Stimulated activated CD4-positive, alpha-beta T cell treated with anti-CD3 and anti-CD28 coated beads, TNF-alpha, amount 100 ng/mL, for 1 hour (primary cell): ENCODE measurements around the gene BBS2.

Experiments
- DNase-seq, 3 donors: peaks; one replicate each; pipeline ENCODE4 v3.0.0-alpha.2; 2020; ENCODE audit warnings: low read depth in 3 of 3, low spot score in 1 of 3

BBS2 gene

DNA sequence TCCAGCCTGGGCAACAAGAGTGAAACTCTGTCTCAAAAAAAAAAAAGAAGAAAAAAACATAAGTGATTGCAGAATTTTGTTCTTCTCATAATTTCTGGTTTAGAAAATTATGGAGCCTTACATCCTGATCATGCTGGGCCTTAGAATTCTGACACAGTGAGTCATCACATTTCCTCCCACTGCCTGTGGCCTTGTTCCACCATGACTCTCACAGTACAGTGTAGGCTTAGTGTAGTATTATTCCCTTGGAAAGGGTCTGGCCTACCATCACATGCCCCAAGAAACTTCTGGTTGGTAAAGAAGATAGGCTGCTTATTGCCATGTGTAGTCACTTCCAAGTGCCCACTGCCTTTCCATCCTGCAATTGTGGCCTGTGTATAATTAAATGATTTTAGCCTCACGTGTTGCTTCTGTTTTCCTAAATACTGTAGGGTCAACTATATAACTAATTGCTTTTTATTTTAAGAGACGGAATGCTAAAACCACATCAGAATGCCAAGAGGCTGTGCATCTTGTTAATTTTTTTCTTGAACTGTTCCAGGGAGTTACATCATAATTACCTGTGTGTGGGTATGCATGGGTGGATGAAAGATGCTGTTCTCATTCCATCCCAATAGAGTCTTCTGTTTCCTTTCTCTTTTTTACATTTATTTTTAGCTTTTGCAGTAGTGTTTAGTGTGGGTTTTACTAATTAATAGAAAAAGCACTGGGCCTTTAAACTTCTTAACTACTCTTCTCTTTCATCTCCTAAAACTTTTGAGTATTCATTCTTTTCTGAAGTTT, 42.5 kb downstream of the BBS2 start:
- DNase-seq: no peak

DNA sequence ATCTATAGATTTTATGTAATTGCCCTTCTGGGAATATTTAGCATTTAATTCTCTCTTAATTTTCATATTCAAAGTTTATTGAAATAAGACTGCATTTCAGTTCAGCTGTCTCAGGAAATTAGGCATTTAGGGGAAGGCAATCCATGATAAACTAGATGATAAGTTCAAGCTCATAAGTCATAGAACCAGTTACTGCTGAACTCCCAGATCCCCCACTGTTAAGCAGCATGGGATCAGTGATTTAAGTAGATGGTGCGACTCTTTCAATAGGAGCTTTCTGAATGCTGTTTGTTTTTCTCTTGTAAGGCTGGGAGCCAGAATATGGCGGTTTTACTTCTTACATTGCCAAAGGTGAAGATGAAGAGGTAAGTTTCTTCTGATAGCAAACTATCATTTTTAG, 44.6 kb downstream of the BBS2 start:
- no peak for DNase-seq

DNA sequence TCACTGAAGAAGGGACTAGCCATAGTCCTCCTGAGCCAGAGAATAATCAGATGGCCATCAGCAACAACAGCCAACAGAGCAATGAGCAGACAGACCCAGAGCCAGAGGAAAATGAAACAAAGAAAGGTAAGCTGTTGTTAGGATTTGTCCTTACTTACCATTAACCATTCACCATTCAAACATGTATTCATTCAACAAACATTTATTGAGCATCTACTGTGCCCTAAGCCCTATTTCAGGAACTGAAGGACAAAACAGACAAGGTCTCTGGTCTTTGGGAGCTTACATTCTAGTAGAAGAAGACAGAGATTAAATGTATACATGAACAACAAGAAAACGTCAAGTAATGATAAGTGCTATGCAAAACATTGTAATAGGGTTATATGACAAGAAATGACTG, 49.2 kb downstream of the BBS2 start:
- DNase-seq: no peak

DNA sequence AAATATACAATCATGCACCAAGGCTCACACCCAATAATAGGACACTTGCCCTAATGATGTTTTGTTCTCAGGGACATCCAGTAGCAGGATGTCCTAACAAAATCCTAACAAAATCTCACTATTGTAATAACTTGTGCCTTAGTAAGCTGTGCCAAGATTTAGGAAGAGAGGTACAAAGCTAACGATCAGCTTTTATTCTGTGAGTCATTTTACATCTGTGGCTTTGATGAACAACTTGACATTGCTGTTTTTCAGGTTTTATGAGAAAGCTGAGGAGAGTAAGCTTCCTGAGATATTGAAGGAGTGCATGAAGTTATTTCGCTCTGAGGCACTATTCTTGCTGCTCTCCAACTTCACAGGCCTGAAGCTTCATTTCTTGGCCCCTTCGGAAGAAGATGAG, 49.6 kb downstream of the BBS2 start:
- no peak for DNase-seq

DNA sequence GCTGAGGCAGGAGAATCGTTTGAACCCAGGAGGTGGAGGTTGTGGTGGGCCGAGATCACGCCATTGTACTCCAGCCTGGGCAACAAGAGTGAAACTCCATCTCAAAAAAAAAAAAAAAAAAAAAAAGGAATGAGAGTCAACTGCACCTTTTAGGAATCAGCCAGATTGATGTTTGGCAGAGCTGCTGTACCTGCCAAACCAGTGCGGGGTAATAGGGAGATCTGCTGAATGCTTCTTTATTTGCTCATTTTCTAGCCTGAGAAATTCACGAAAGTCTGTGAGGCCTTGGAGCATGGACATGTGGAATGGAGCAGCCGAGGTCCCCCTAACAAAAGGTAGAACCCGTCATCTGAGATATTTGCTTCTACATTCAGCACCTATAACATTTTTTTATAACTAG, 50.1 kb downstream of the BBS2 start:
- DNase-seq: no peak

DNA sequence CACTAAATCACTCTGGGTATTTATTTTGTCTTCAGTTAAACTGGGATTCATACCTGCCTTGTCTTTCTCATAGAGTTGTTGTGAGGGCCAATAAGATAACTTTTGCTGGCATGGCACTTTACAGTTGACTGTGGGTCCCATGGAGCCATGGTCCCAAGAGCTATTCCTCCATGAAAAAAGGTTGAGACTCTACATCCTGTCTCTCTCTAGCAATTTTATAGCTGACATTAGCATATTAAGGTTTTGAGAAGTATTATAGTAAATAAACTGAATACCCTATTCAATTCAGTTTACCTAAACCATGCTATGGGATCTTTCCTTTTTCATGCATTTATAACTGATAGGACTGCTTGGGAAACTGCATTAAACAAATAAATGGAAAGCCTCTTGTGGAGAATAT, 51.0 kb downstream of the BBS2 start:
- DNase-seq: no peak

DNA sequence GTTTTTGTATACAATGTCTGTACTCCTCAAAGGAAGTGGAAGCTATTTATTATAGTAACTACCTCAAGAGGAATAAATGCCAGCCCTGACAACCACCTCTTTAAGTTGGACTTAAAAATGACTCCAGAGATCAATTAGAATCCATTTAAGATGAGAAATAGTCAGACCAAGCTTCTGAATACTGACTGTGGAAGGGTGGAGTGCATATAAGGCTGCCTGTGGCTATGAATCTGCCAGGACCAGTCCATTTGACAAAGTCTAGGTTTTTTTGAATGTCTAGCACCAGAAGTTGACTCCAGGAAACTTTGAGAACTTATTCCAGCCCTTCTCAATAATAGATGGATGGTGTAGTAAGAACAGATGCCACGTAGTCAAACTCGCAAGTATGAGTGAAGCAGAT, 53.5 kb downstream of the BBS2 start:
- DNase-seq: no peak

DNA sequence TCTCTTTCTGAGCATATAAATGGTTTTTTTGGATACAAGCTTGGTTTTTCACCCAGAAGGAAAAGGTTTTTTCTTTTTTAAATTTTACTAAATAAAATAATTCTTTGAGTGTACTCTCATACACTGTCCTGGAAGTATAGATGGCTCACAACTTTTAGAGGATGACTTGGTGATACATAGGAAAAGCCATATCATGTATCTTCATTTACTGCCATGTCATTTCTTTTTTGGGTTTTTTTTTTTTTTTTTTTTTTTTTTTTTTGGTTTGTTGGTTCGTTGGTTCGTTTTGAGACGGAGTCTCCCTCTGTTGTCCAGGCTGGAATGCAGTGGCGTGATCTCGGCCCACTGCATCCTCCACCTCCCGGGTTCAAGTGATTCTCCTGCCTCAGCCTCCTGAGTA, 56.7 kb downstream of the BBS2 start:
- no peak for DNase-seq

DNA sequence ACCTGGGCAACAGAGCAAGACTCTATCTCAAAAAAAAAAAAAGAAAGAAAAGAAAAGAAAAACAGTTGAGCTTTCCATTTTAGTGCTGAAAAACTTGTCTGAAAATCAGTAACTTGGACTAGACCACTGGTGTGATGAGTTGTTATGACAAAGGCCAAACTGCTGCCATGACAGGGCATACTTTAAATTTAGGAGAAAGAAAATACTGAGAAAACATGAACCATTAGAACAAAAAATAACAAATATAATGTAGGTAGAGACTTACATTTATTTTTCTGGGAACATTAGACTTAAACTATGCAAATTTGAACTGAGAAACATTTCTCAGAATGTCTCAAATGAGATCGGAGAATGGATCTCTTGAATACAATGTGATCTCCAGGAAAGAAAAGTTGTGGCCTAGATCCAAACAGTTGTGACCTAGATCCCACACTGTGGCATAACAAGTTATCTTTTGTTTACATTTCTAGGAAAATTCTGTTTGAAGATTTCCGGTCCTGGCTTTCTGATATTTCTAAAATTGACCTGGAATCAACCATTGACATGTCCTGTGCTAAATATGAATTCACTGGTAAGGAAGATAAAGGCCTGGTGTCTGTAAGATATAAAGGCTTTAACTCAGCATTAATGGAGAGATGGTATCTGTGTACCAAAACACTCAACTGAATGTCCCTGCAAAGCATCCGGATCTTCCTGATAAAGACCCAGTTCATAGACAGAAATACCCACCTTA, 57.6 kb downstream of the BBS2 start:
- no peak for DNase-seq

DNA sequence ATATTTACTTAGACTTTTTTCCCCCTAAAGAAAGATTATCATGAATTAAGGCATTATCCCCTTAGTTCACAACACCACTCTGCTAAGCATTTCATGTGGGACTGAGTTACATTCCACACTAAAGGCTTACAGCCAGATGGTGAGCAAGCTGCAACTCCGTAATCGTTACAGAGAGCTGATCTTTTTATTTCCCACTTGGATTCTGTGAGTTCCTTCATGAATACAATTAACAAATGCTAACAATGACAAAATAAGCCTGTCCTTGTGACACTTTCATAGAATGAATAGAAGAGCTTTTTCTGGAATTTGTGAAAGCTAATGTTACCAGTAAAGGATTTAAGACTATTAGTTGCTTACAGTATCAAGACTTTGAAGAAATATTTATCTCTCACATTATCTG, 59.7 kb downstream of the BBS2 start:
- DNase-seq: no peak

DNA sequence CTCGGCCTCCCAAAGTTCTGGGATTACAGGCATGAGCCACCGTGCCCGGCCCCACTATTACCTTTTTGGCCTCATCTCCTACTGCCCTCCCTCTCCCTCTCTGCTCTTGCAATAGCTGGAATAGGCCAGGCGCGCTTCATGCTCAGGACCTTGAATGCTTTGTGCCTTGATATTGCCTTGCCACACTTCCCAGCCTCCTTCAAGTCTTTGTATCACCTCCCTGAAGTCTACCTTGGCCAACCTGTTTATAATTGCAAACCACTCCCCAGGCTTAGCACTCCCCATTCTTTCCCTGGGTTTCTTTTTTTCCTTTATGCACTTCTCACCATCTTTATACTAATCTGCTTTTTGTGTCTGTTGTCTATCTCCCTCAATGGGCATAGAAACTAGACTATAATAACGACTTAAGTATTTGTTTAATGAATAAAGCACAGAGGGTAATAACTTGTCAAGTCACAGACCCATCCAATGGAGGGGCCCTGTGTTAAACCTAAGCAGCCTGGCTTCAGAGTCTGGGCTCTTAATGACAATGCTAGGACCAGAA, 61.8 kb downstream of the BBS2 start:
- DNase-seq: no peak

DNA sequence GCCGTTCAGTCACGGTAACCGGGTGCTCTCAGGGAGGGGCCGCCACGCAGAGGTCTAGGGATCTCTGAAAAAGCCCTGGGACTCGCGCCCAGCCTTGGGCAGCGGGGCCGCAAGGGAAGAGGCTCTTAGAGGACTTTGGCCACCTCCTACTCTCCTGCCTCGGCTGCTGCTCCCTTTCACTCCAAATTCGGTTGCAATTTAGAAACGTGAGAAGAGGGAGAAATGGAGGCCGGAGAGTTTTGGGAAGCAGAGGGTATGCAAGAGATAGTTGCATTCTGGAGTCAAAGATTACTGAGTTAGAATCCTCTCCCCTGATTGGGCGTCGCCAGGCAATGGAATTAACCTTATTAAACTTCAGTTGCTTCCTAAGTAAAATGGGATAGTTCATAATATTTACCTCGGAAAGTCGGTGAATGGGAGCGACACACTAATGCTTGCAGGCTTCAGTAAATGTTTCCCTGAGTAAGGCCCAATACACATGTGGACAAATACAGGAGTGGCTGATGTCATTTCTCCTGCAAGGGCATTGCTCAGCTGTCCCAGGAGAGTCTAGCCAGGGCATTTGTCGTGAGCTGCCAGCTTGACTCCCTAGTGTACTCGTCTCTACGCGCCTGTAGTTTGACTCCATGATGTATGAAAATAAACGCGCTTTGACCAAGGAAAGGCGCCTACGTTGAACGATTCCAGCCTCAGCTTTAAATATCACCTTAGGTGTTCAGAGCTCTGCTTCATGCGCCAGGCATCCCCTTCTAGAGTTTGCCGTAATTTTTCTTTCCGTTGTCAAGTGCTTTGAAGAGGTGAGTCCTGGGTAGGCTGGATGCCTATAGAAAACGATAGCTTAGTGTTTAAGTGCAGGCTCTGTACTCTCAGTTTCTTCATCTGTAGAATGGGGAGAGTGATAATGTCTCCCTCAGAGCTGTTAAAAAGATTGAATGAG, 67.8 kb downstream of the BBS2 start:
- DNase-seq: no peak

DNA sequence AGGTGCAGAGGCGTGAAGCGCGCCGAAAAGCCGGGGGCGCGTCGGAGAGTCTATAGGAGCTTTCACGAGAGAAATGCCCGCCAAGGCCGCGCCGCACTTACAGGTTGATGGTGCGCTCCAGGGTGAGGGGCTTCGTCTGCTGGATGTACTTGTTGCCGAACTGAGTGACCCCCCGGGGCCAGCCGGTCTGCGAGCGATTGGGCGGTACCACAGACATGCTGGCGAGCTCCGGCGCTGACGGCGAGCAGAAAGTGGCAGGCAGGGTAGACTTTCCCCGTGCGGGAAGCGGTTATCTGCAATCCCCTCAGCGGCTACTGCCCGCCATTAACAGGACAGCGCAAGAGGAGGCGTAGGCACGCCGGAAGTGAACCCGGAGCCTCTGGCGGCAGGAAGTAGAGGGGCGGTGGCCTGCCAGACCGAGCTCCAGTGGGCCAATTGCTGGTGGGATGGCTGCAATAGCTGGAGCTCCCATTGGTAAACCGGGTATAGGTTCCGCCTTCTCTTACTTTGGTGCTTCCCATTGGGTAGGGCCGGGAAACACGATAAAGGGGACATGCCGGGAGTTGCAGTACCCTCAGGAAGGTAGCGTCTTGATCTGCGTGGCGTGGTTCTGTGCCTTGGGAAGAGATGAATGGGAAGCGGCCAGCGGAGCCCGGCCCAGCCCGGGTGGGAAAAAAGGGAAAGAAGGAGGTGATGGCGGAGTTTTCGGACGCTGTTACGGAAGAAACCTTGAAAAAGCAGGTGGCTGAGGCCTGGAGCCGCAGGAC, 68.7 kb downstream of the BBS2 start, which contains the start of the genes NUDT21 and OGFOD1:
NUDT21 (minus strand) TSS at position 347 of the 767 bp plus-strand sequence; CDS start at position 217, 130 bp downstream.
OGFOD1 (plus strand) TSS at position 569 of the 767 bp plus-strand sequence; CDS start at position 628, 59 bp downstream.
- DNase-seq: peak; percentile 70 to 83 (median 77)

DNA sequence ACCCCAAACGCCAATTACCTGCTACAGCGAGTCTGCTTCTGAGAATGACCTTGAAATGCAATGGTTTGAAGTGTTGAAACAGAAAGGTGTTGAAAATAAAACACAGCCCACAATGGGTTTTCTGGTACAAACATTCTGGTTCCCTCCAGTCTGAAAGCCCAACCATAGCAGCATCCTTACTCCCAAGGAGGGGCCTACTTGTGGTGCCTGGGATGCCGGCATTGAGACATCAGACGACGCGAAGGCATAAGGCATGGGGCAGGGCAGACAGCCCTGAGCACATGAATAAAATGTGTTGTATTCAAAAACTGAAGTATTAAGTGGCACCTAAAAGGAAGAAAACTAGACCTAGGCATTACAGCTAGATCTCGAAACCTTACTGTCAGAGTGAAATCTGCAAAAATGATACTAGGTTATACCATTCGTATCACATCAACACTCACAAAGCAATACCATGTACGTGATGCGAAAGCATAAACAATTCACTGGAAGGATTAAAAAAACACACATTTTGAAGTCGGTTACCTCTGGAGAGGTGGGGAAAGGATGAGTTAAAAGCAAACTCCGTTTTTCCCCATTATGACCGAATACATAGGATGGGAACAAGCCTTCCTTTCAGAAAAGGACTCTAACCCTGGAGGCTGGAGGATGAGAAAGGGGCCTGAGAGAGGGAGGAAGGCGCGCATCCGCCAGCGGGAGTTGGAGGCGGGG, 69.4 kb downstream of the BBS2 start:
- no peak for DNase-seq

DNA sequence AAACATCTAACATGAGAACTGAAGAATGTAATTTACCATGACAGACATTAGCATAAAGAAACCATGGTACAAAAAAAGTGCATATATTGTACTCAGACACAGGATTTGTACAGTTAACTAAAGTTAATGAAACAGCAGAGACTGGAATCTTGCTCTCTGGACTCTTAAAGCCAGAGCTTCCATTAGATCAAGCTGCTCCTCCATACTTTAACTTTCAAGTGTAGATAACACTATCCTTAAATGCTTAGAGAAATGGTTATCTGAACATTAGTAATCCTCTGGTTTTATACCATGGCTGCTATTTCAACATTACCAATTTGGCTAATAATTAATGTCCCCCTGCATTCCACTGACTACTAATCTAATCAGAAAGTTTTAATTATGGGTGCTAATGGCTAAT, 71.8 kb downstream of the BBS2 start:
- DNase-seq: no peak

DNA sequence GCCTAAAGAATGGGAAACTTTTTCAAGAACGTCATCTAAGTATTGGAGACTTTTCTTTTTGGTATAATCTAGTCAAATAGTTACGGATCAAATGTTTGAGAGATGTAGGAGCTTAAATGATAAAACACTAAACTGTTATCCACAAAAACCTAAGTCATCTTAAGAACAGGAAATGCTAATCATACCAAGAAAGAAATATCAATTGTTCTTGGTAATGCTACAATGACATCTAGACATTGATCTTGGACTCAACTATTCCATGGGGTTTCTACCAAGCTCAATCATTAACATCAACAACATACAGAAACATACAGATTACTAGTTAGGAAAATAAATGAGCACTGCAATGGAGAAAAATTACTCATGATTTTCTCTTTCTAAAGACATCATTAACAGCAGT, 72.5 kb downstream of the BBS2 start:
- no peak for DNase-seq

DNA sequence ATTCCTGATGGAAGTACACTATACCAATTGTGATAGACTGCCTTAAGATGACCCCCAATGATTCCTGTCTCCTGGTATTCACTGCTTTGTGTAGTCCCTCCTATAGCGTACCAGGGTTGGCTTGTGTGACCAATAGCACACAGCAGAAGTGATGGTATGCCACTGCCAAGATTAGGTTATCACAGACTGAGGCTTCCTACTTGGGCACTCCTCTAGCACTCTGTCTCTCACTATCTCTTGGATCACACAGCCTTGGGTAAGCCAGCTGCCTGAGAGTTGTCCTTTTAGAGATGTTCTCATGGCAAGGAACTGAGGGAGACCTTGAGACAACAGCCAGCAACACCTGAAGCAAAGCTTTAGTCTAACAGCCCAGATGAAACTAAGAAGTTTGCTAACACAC, 81.8 kb downstream of the BBS2 start:
- DNase-seq: no peak

DNA sequence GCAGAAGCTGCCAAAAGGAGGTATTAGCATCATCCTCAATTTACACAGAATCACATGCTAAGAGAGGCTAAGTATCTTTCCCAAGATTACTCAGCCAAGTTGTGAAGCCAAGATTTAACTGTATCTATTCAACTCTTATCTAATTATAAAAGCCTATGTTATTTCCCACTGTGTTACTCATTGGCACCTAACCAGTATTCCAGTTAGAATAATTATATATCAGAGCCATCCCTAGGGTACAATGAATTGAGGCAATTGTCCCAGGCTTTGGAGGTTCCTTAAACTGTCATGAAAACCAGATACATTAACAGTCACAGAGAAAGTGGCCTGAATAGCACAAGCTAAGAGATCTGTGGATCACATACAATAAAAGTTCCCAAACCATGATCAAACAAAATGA, 83.6 kb downstream of the BBS2 start:
- no peak for DNase-seq
